Measurements from ENCODE around the gene C3orf52. TPM values are rescaled to one million over a fixed set of nuclear protein-coding genes. Genes with fewer than 3 reads are reported as not detected.

C3orf52 gene
- total RNA-seq, 1 donor from 2014 or later, result 8.1 TPM

DNA sequence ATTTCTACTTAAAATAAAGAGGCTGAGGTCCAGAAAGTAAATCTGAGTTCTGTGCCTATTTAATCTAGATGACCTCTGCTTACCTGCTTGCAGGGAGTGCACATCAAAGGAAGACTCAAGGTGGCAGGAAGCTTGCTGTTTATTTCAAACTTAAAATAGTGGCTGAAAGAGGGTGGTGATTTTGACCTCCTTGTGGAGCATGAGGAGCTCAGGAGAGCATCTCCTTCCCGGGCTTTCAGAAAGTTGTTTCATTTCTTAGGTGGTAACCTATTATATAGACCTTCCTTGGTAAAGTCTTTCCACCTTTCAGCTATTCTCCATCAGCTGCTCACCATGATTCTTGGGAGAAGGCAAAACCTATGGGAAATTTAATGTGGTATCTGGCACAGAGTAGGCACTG, 46.4 kb downstream of the C3orf52 start:
- no peaks in the 10 kb centered on the region for H3K36me3 ChIP-seq
- H3K4me1 ChIP-seq, result no peaks in the 10 kb centered on the region
- DNase-seq (ENCODE audit: extremely low spot score in 2 of 2), result no peak
- H3K27ac ChIP-seq, result no peak overlapping the region
- intact Hi-C loops (cut with DNase I), result no loop called here
- H3K4me3 ChIP-seq, result no peak overlapping the region
- TF ChIP-seq POLR2AphosphoS5 (IDR thresholded peaks at IDR 0.05; ENCODE audit: insufficient read depth in 1 of 2, low read depth in 1 of 2) (no peak), CTCF (IDR thresholded peaks at IDR 0.05) (no peak), POLR2A (IDR thresholded peaks at IDR 0.05) (no peak)
- no peaks in the 10 kb centered on the region for H3K9me3 ChIP-seq
- no peaks in the 10 kb centered on the region for H3K27me3 ChIP-seq

GRCh38 chr3:112132975-112133448, 46.8 kb downstream of the C3orf52 start, which contains the start of gene GCSAM:
GCSAM (minus strand) TSS chr3:112133248; CDS start chr3:112133120, 128 bp downstream.
- Histone ChIP-seq H3K4me3 (no peak within 1 kb of the TSS), H3K4me1 (no peaks in the 10 kb centered on the region), H3K36me3 (no peaks in the 10 kb centered on the region), H3K9me3 (no peaks in the 10 kb centered on the region), H3K27me3 (no peaks in the 10 kb centered on the region), H3K27ac (no peak within 1 kb of the TSS)
- TF ChIP-seq POLR2AphosphoS5 (IDR thresholded peaks at IDR 0.05; ENCODE audit: insufficient read depth in 1 of 2, low read depth in 1 of 2) (no peak), POLR2A (IDR thresholded peaks at IDR 0.05) (no peak), CTCF (IDR thresholded peaks at IDR 0.05) (no peak)
- intact Hi-C loops (cut with DNase I), result no loop called here
- DNase-seq (ENCODE audit: extremely low spot score in 2 of 2), result no peak

DNA sequence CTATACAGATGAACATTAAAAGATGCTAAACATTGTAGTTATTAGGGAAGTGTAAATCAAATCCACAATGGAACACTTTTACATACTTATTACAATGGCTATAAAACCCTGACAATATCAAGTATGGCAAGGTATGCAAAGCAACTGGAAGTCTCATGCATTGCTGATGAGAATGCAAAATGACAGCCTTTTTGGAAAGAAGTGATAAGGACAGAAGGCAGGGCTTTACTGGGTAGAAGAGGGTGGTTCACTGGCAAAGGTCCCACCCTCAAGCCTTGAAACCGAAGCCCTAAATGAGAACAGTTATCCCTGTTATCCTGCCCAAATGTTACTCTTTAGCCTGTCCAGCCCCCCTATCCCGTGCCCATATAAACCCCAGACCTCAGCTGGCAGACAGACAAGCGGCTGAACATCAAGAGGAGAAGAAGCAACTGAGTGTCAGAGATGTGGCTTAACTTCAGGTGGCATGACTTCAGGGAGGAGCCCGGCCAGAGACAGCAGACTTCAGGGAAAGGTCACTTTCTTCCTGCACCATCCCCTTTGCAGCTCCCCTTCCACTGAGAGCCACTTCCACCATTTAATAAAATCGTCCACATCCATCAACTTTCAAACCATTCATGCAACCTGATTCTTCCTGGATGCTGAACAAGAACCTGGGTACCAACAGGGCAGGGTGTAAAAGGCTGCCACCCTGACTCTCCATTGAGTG, 47.6 kb downstream of the C3orf52 start:
- Histone ChIP-seq H3K36me3 (no peaks in the 10 kb centered on the region), H3K27me3 (no peaks in the 10 kb centered on the region), H3K4me3 (no peak overlapping the region), H3K4me1 (no peaks in the 10 kb centered on the region), H3K27ac (no peak overlapping the region), H3K9me3 (no peaks in the 10 kb centered on the region)
- intact Hi-C loops (cut with DNase I), result no loop called here
- no peak for DNase-seq (ENCODE audit: extremely low spot score in 2 of 2)
- TF ChIP-seq POLR2AphosphoS5 (IDR thresholded peaks at IDR 0.05; ENCODE audit: insufficient read depth in 1 of 2, low read depth in 1 of 2) (no peak), POLR2A (IDR thresholded peaks at IDR 0.05) (no peak), CTCF (IDR thresholded peaks at IDR 0.05) (no peak)

- H3K4me1 ChIP-seq, result no peaks in the 10 kb centered on the region
- H3K4me3 ChIP-seq, result no peak overlapping the region
- TF ChIP-seq POLR2AphosphoS5 (IDR thresholded peaks at IDR 0.05; ENCODE audit: insufficient read depth in 1 of 2, low read depth in 1 of 2), result no peak
- H3K36me3 ChIP-seq, result no peaks in the 10 kb centered on the region
- no peaks in the 10 kb centered on the region for H3K27me3 ChIP-seq
- no peak for DNase-seq (ENCODE audit: extremely low spot score in 2 of 2)
- intact Hi-C loops (cut with DNase I), result no loop called here
- H3K9me3 ChIP-seq, result no peaks in the 10 kb centered on the region
- no peak overlapping the region for H3K27ac ChIP-seq
Measured at GRCh38 chr3:112134335-112135124, 48.3 kb downstream of the C3orf52 start.

- no peak for TF ChIP-seq POLR2AphosphoS5 (IDR thresholded peaks at IDR 0.05; ENCODE audit: insufficient read depth in 1 of 2, low read depth in 1 of 2)
- TF ChIP-seq CTCF (IDR thresholded peaks at IDR 0.05), result no peak
- TF ChIP-seq POLR2A (IDR thresholded peaks at IDR 0.05), result no peak
Measured at GRCh38 chr3:112136046-112136445, 49.9 kb downstream of the C3orf52 start.

More at GRCh38 chr3:112136046-112136445, 49.9 kb downstream of the C3orf52 start:
- H3K27ac ChIP-seq, result no peak overlapping the region
- H3K36me3 ChIP-seq, result no peaks in the 10 kb centered on the region
- intact Hi-C loops (cut with DNase I), result no loop called here
- no peaks in the 10 kb centered on the region for H3K4me1 ChIP-seq
- DNase-seq (ENCODE audit: extremely low spot score in 2 of 2), result no peak
- H3K27me3 ChIP-seq, result no peaks in the 10 kb centered on the region
- H3K9me3 ChIP-seq, result no peaks in the 10 kb centered on the region
- H3K4me3 ChIP-seq, result no peak overlapping the region
